Trophoblast cell (in vitro differentiated cells and primary cell): Measurements from ENCODE around the gene ANKS1B.

Experiments
- DNase-seq, 2 donors: peaks; one replicate each; pipeline ENCODE4 v3.0.0-alpha.2; 2016
- H2AFZ ChIP-seq: 2 replicates; pipeline ENCODE4 v1.6.1; 2013; ENCODE audit warnings: low read length, moderate library complexity, mild to moderate bottlenecking; ENCODE audit not compliant: insufficient read depth, poor library complexity
- H2AK5ac ChIP-seq: 2 replicates; pipeline ENCODE4 v1.6.1; 2013; ENCODE audit warnings: mild to moderate bottlenecking, low read length
- H2BK120ac ChIP-seq: 2 replicates; pipeline ENCODE4 v1.6.1; 2013; ENCODE audit warnings: low read length, mild to moderate bottlenecking, moderate library complexity; ENCODE audit not compliant: insufficient read depth, poor library complexity
- H2BK12ac ChIP-seq: 2 replicates; pipeline ENCODE4 v1.6.1; 2013; ENCODE audit warnings: mild to moderate bottlenecking, low read length, moderate library complexity
- H2BK5ac ChIP-seq: 2 replicates; pipeline ENCODE4 v1.6.1; 2013; ENCODE audit warnings: low read length, low read depth, moderate library complexity, mild to moderate bottlenecking; ENCODE audit not compliant: poor library complexity
- H3K14ac ChIP-seq: 2 replicates; pipeline ENCODE4 v1.6.1; 2013; ENCODE audit warnings: mild to moderate bottlenecking, low read length
- H3K18ac ChIP-seq: 2 replicates; pipeline ENCODE4 v1.6.1; 2013; ENCODE audit warnings: mild to moderate bottlenecking, low read length
- H3K23ac ChIP-seq: 2 replicates; pipeline ENCODE4 v1.6.1; 2013; ENCODE audit warnings: low read length
- H3K27ac ChIP-seq: 2 replicates; pipeline ENCODE4 v1.5.1; 2013; ENCODE audit warnings: low read depth, mild to moderate bottlenecking, inconsistent platforms, low read length, moderate library complexity
- H3K27me3 ChIP-seq: 2 replicates; pipeline ENCODE4 v1.6.1; 2013; ENCODE audit warnings: inconsistent platforms, mild to moderate bottlenecking, low read length, moderate library complexity; ENCODE audit not compliant: insufficient read depth
- H3K36me3 ChIP-seq, 2 experiments: 1 replicate in 1 of 2; 2 replicates in 1 of 2; pipeline ENCODE4 v1.6.1; 2013; ENCODE audit warnings: low read length in 2 of 2, mild to moderate bottlenecking in 2 of 2, moderate library complexity in 1 of 2; ENCODE audit not compliant: insufficient read depth in 2 of 2, control insufficient read depth in 1 of 2
- H3K4ac ChIP-seq: 2 replicates; pipeline ENCODE4 v1.6.1; 2013; ENCODE audit warnings: low read depth, mild to moderate bottlenecking, low read length, moderate library complexity
- H3K4me1 ChIP-seq, 2 experiments: 1 replicate in 1 of 2; 2 replicates in 1 of 2; pipeline ENCODE4 v1.6.1; 2013; ENCODE audit warnings: low read length in 2 of 2, mild to moderate bottlenecking in 2 of 2, moderate library complexity in 1 of 2; ENCODE audit not compliant: insufficient read depth in 2 of 2, control insufficient read depth in 1 of 2
- H3K4me2 ChIP-seq: 2 replicates; pipeline ENCODE4 v1.6.1; 2013; ENCODE audit warnings: inconsistent platforms, mild to moderate bottlenecking, low read length, moderate library complexity
- H3K4me3 ChIP-seq: 2 replicates; pipeline ENCODE4 v1.5.1; 2013; ENCODE audit warnings: mild to moderate bottlenecking, low read depth, low read length, inconsistent platforms
- H3K79me1 ChIP-seq: one replicate; pipeline ENCODE4 v1.6.1; 2013; ENCODE audit warnings: low read length
- H3K79me2 ChIP-seq: 2 replicates; pipeline ENCODE4 v1.6.1; 2013; ENCODE audit warnings: low read length, mild to moderate bottlenecking; ENCODE audit not compliant: control insufficient read depth, insufficient read depth, poor library complexity
- H3K9ac ChIP-seq: 2 replicates; pipeline ENCODE4 v1.6.1; 2013; ENCODE audit warnings: mild to moderate bottlenecking, low read length
- H3K9me3 ChIP-seq: 2 replicates; pipeline ENCODE4 v1.6.1; 2013; ENCODE audit warnings: low read depth, mild to moderate bottlenecking, control low read depth, inconsistent platforms, low read length; ENCODE audit not compliant: insufficient read depth
- H4K12ac ChIP-seq: 2 replicates; pipeline ENCODE4 v1.6.1; 2013; ENCODE audit warnings: low read depth, mild to moderate bottlenecking, low read length, moderate library complexity
- H4K8ac ChIP-seq: 2 replicates; pipeline ENCODE4 v1.6.1; 2013; ENCODE audit warnings: low read depth, mild to moderate bottlenecking, low read length, moderate library complexity
- H4K91ac ChIP-seq: one replicate; pipeline ENCODE4 v1.6.1; 2013; ENCODE audit warnings: low read depth, mild to moderate bottlenecking, low read length, moderate library complexity
- WGBS: extraction: QIAGEN DNeasy Blood & Tissue Kit; methylation state at CpG from one replicate; pipeline ENCODE4 v1.1.7; 2013; ENCODE audit warnings: missing lambda C conversion rate; ENCODE audit not compliant: insufficient read length, insufficient coverage; ENCODE audit errors: extremely low coverage; 5-methylcytosine and 5-hydroxymethylcytosine counted together

ANKS1B gene

DNA sequence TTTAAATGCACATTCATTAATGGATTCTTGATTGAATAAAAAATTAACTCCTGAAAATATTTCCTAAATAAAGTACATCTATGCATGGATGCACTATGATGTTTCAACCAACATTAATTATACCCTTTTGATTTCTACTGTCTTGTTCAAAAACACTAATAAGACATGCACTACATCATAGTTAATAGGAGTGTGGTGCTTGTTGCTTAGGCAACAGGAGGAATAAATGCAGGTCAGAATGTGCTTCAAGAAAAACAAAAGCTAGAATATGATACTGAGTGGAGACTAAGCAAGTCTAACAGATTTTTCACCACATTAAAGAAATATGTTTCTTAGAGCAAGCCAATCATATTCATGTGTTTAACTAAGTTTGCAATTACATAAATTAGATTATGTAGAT is 833.0 kb downstream of the ANKS1B start:
- Histone ChIP-seq H3K79me2 (no peaks in the 10 kb centered on the region), H3K36me3 (no peaks in the 10 kb centered on the region), H2BK5ac (no peak overlapping the region), H2AK5ac (no peak overlapping the region), H2AFZ (no peak overlapping the region), H2BK12ac (no peak overlapping the region), H3K23ac (no peak overlapping the region), H4K8ac (no peak overlapping the region), H4K91ac (no peak overlapping the region), H4K12ac (no peak overlapping the region), H3K27me3 (no peaks in the 10 kb centered on the region), H3K4me2 (no peak overlapping the region), H3K9ac (no peak overlapping the region), H3K4me1 (no peaks in the 10 kb centered on the region), H3K9me3 (no peaks in the 10 kb centered on the region), H3K27ac (no peak overlapping the region), H3K79me1 (no peaks in the 10 kb centered on the region), H3K18ac (no peak overlapping the region), H2BK120ac (no peak overlapping the region), H3K4ac (no peak overlapping the region), H3K4me3 (no peak overlapping the region), H3K14ac (no peak overlapping the region)
- no peak for DNase-seq

DNA sequence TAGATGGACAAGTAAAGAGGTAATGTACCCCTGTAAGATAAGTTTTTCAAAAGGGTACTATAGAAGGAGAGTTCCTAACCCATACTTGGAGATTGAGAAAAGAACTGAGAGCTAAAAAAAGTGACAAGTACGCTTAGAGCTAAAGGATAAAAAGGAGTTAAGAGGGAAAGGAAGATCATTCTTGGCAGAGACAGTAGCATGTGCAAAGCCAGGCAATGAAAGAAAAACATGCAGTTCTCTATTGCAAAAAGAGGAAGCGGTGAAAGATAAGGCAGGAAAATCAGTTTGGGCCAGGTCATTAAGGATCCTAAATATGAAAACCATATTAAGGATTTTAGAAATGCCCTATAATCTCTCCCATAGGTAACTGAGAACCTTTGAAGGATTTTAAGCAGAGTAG is 837.6 kb downstream of the ANKS1B start:
- H3K4me3 ChIP-seq: no peak overlapping the region
- no peak for DNase-seq
- H3K14ac ChIP-seq: no peak overlapping the region
- no peaks in the 10 kb centered on the region for H3K79me1 ChIP-seq
- no peaks in the 10 kb centered on the region for H3K36me3 ChIP-seq
- no peak overlapping the region for H2BK120ac ChIP-seq
- H4K12ac ChIP-seq: no peak overlapping the region
- no peaks in the 10 kb centered on the region for H3K79me2 ChIP-seq
- no peaks in the 10 kb centered on the region for H3K4me1 ChIP-seq
- H3K27me3 ChIP-seq: no peaks in the 10 kb centered on the region
- H2AFZ ChIP-seq: no peak overlapping the region
- H3K4me2 ChIP-seq: no peak overlapping the region
- no peak overlapping the region for H2AK5ac ChIP-seq
- H3K9ac ChIP-seq: no peak overlapping the region
- no peaks in the 10 kb centered on the region for H3K9me3 ChIP-seq
- no peak overlapping the region for H4K8ac ChIP-seq
- no CpG with 5 or more reads among the region's 2 CpGs for WGBS
- H4K91ac ChIP-seq: no peak overlapping the region
- H2BK5ac ChIP-seq: no peak overlapping the region
- H2BK12ac ChIP-seq: no peak overlapping the region
- H3K4ac ChIP-seq: no peak overlapping the region
- no peak overlapping the region for H3K23ac ChIP-seq
- no peak overlapping the region for H3K18ac ChIP-seq
- no peak overlapping the region for H3K27ac ChIP-seq

DNA sequence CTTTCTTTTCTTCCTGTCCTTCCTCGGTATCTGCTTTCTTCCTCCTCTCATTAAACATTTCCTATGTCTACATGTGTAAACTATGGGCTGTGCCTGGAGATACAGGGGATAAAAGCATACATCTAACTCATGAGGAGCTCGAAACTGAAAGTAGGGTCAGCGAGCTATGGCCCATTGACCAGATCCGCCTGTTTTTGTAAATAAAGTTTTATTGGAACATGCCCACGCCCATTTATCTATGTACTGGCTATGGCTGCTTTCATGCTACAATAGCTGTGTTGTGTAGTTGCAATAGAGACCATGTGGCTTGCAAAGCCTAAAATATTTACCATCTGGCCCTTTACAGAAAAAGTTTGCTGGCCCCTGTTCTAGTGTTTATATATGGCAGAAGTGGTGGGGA is 838.0 kb downstream of the ANKS1B start:
- no peak overlapping the region for H3K9ac ChIP-seq
- H2AK5ac ChIP-seq: no peak overlapping the region
- no peak overlapping the region for H4K91ac ChIP-seq
- H4K8ac ChIP-seq: no peak overlapping the region
- no peak overlapping the region for H3K23ac ChIP-seq
- WGBS: no CpG with 5 or more reads among the region's 5 CpGs
- no peaks in the 10 kb centered on the region for H3K79me2 ChIP-seq
- no peak for DNase-seq
- H3K27me3 ChIP-seq: no peaks in the 10 kb centered on the region
- H3K9me3 ChIP-seq: no peaks in the 10 kb centered on the region
- H2BK120ac ChIP-seq: no peak overlapping the region
- no peak overlapping the region for H2AFZ ChIP-seq
- H3K4me2 ChIP-seq: no peak overlapping the region
- H3K36me3 ChIP-seq: no peaks in the 10 kb centered on the region
- no peak overlapping the region for H3K4ac ChIP-seq
- H2BK5ac ChIP-seq: no peak overlapping the region
- no peak overlapping the region for H2BK12ac ChIP-seq
- H3K27ac ChIP-seq: no peak overlapping the region
- H4K12ac ChIP-seq: no peak overlapping the region
- no peak overlapping the region for H3K18ac ChIP-seq
- no peaks in the 10 kb centered on the region for H3K4me1 ChIP-seq
- H3K79me1 ChIP-seq: no peaks in the 10 kb centered on the region
- no peak overlapping the region for H3K14ac ChIP-seq
- H3K4me3 ChIP-seq: no peak overlapping the region

DNA sequence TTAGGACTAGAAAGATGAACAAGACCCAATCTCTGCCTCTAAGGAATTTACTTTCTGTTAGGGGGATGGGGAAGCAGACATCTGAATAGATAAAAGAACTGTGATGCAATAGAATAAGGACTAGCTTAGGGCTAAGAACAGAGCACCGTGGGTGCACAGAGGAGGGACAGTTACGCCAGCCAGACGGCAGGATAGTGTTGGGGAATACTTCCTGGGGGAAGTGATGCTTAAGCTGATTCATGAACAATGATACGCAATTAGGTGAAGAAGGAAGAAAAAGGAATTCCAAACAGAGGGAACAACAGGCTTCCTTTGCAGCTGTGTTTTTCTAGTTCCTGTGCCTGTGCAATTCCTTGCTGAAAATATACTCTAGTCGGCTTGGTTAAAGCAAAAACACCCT is 838.6 kb downstream of the ANKS1B start:
- no peak overlapping the region for H2BK5ac ChIP-seq
- no peak overlapping the region for H3K4me3 ChIP-seq
- H4K12ac ChIP-seq: no peak overlapping the region
- no peak overlapping the region for H3K27ac ChIP-seq
- H4K91ac ChIP-seq: no peak overlapping the region
- H4K8ac ChIP-seq: no peak overlapping the region
- H3K23ac ChIP-seq: no peak overlapping the region
- H2AFZ ChIP-seq: no peak overlapping the region
- H3K36me3 ChIP-seq: no peaks in the 10 kb centered on the region
- no CpG with 5 or more reads among the region's 5 CpGs for WGBS
- H3K4me2 ChIP-seq: no peak overlapping the region
- no peak overlapping the region for H2BK12ac ChIP-seq
- H3K18ac ChIP-seq: no peak overlapping the region
- no peak overlapping the region for H2AK5ac ChIP-seq
- DNase-seq: no peak
- H3K9ac ChIP-seq: no peak overlapping the region
- no peaks in the 10 kb centered on the region for H3K79me2 ChIP-seq
- H2BK120ac ChIP-seq: no peak overlapping the region
- H3K4ac ChIP-seq: no peak overlapping the region
- H3K4me1 ChIP-seq: no peaks in the 10 kb centered on the region
- no peaks in the 10 kb centered on the region for H3K79me1 ChIP-seq
- H3K9me3 ChIP-seq: no peaks in the 10 kb centered on the region
- H3K27me3 ChIP-seq: no peaks in the 10 kb centered on the region
- H3K14ac ChIP-seq: no peak overlapping the region

DNA sequence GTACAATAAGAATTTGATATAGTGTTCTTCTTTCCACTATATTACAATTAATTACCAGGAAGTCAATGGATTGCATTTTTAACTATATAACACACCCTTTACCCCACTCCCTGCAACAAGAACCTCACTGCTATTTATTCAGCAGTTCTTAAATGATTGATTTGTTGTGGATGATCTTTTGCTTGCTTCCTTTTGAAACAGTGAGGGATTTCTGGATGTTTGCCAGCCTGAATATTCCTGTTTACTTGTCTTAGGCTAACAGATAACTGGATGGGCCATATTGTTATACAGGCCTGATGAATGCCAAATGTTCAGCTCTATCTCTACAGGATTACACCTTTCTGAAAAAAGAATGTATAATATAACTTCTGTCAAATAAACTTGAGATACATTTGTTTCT is 842.1 kb downstream of the ANKS1B start:
- H2BK12ac ChIP-seq: no peak overlapping the region
- no peak for DNase-seq
- no peak overlapping the region for H3K9ac ChIP-seq
- no peak overlapping the region for H4K12ac ChIP-seq
- H2AK5ac ChIP-seq: no peak overlapping the region
- H3K4ac ChIP-seq: no peak overlapping the region
- no peak overlapping the region for H4K91ac ChIP-seq
- no peaks in the 10 kb centered on the region for H3K36me3 ChIP-seq
- no peaks in the 10 kb centered on the region for H3K27me3 ChIP-seq
- no peaks in the 10 kb centered on the region for H3K79me1 ChIP-seq
- H3K4me3 ChIP-seq: no peak overlapping the region
- no peaks in the 10 kb centered on the region for H3K79me2 ChIP-seq
- H3K4me2 ChIP-seq: no peak overlapping the region
- H3K27ac ChIP-seq: no peak overlapping the region
- no peak overlapping the region for H2AFZ ChIP-seq
- no peak overlapping the region for H3K23ac ChIP-seq
- no peak overlapping the region for H3K18ac ChIP-seq
- H3K4me1 ChIP-seq: no peaks in the 10 kb centered on the region
- no peak overlapping the region for H2BK120ac ChIP-seq
- no peak overlapping the region for H2BK5ac ChIP-seq
- no peak overlapping the region for H3K14ac ChIP-seq
- no peak overlapping the region for H4K8ac ChIP-seq
- no peaks in the 10 kb centered on the region for H3K9me3 ChIP-seq
